Neural progenitor cell (in vitro differentiated cells): ENCODE measurements around the gene PKD1L1.

Source experiments
- EZH2 ChIP-seq: fragments of 200-600 bp; sonication (generic); IDR thresholded peaks from 2 replicates; pipeline ENCODE4 v1.6.1; 2017; ENCODE audit warnings: antibody characterized with exemption, mild to moderate bottlenecking, moderate library complexity
- TF ChIP-seq, protein P1 (sequence below): fragments of 200-600 bp; sonication (generic); IDR thresholded peaks from 2 replicates; pipeline ENCODE4 v1.5.1; 2017; ENCODE audit warnings: antibody characterized with exemption, mild to moderate bottlenecking

DNA sequence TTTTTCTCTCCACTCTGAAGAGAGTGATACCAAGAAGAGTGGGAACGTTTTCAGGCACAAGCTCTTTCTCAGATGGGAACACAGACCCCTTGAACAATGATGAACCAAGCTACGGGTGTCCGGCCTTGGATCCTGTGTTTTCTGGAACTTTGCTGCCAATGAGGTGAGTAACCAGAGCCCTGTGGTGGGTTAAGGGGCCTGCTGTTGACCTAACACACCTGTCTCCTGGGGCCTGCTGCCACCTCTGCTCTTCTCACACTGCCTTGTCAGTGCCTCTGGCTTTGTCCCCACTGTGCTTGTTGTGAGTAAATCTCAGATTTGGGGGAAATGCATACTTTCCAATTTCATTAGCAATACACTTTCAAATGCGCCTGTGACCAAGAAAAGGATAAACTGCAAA is 1.4 kb upstream of the PKD1L1 start:
- no peak for TF ChIP-seq EZH2
- TF ChIP-seq, protein P1, sequence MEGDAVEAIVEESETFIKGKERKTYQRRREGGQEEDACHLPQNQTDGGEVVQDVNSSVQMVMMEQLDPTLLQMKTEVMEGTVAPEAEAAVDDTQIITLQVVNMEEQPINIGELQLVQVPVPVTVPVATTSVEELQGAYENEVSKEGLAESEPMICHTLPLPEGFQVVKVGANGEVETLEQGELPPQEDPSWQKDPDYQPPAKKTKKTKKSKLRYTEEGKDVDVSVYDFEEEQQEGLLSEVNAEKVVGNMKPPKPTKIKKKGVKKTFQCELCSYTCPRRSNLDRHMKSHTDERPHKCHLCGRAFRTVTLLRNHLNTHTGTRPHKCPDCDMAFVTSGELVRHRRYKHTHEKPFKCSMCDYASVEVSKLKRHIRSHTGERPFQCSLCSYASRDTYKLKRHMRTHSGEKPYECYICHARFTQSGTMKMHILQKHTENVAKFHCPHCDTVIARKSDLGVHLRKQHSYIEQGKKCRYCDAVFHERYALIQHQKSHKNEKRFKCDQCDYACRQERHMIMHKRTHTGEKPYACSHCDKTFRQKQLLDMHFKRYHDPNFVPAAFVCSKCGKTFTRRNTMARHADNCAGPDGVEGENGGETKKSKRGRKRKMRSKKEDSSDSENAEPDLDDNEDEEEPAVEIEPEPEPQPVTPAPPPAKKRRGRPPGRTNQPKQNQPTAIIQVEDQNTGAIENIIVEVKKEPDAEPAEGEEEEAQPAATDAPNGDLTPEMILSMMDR, result no peak
